Esophagus squamous epithelium (tissue), 4 donors: ENCODE data around the gene FHIT.

Experiments
- POLR2A ChIP-seq, 4 donors: fragments of 450-650 bp; IDR thresholded peaks; one replicate each; pipeline ENCODE4 v1.6.1; 2017; ENCODE audit warnings: antibody characterized with exemption in 4 of 4, mild to moderate bottlenecking in 4 of 4, moderate library complexity in 3 of 4
- TF ChIP-seq, protein P1 (sequence below), 6 experiments: fragments of 450-650 bp in 4 of 6; fragments of 200-600 bp in 2 of 6; sonication (generic) in 2 of 6; IDR thresholded peaks; one replicate each; pipeline ENCODE4 v1.5.1; 2016 to 2019; ENCODE audit warnings: antibody characterized with exemption in 6 of 6, mild to moderate bottlenecking in 4 of 6, moderate library complexity in 4 of 6

GRCh38 chr3:61118830-61119229 lies 132.4 kb downstream of the FHIT start:
- TF ChIP-seq, protein P1, sequence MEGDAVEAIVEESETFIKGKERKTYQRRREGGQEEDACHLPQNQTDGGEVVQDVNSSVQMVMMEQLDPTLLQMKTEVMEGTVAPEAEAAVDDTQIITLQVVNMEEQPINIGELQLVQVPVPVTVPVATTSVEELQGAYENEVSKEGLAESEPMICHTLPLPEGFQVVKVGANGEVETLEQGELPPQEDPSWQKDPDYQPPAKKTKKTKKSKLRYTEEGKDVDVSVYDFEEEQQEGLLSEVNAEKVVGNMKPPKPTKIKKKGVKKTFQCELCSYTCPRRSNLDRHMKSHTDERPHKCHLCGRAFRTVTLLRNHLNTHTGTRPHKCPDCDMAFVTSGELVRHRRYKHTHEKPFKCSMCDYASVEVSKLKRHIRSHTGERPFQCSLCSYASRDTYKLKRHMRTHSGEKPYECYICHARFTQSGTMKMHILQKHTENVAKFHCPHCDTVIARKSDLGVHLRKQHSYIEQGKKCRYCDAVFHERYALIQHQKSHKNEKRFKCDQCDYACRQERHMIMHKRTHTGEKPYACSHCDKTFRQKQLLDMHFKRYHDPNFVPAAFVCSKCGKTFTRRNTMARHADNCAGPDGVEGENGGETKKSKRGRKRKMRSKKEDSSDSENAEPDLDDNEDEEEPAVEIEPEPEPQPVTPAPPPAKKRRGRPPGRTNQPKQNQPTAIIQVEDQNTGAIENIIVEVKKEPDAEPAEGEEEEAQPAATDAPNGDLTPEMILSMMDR (IDR thresholded peaks at IDR 0.05) = no peak
- no peak for TF ChIP-seq POLR2A (IDR thresholded peaks at IDR 0.05)
